Renal cortical epithelial cell (primary cell): ENCODE results near the gene HNRNPR. TPM values are rescaled to one million over a fixed set of nuclear protein-coding genes. Genes with fewer than 3 reads are reported as not detected.

ENCODE experiments used
- total RNA-seq: library from RNA; depleted of rRNA; stranded (reverse); fragments of >200 nt; gene quantifications from 2 replicates; pipeline ENCODE4 v1.2.3, GENCODE V29; 2014

Gene HNRNPR
- total RNA-seq, 1 donor from 2014 or later, result 131 TPM

Other genes starting within 250 kb of the HNRNPR start
- 30.7 and 65.1 TPM in 2 replicates for gene LUZP1, start 175.4 kb downstream of the HNRNPR start, total RNA-seq
- under 0.01 TPM in 1 of 2 replicates, not detected in the other for gene HTR1D, start 126.8 kb downstream of the HNRNPR start, total RNA-seq
- 19.8 and 35.2 TPM in 2 replicates for gene ZNF436, start 25.6 kb upstream of the HNRNPR start, total RNA-seq
- 4.2 and 9.6 TPM in 2 replicates for gene TCEA3, start 80.5 kb upstream of the HNRNPR start, total RNA-seq
- 14.4 and 41.3 TPM in 2 replicates for gene ASAP3, start 139.9 kb upstream of the HNRNPR start, total RNA-seq
- 0.15 and 0.69 TPM in 2 replicates for gene E2F2, start 186.9 kb upstream of the HNRNPR start, total RNA-seq
- gene ID3, start 215.2 kb upstream of the HNRNPR start, total RNA-seq, result 29.9 and 65.3 TPM in 2 replicates